Posterior cingulate gyrus (tissue), 11 donors: ENCODE measurements around the gene PPFIA4.

Experiments
- DNase-seq, 10 donors: peaks; one replicate each; pipeline versions ENCODE4 v3.0.0 to v3.0.0-alpha.2; 2020 to 2021; ENCODE audit warnings: mixed read lengths in 3 of 10
- intact Hi-C: fragments of 100-400 bp; cut with DNase I; formaldehyde crosslinking; loops from one replicate; pipeline ENCODE4 v1.15.1; 2023

Gene PPFIA4

GRCh38 chr1:203054642-203055041 is 28.4 kb downstream of the PPFIA4 start:
- intact Hi-C loops = no loop called here
- no peak for DNase-seq

GRCh38 chr1:203055161-203055799 is 29.0 kb downstream of the PPFIA4 start:
- intact Hi-C loops = no loop called here
- DNase-seq = no peak

- DNase-seq = no peak
- intact Hi-C loops = no loop called here
These were observed 29.7 kb downstream of the PPFIA4 start for GRCh38 chr1:203056012-203056411.

GRCh38 chr1:203056516-203056915 is 30.2 kb downstream of the PPFIA4 start:
- intact Hi-C loops = no loop called here
- no peak for DNase-seq

GRCh38 chr1:203057911-203058675 is 31.8 kb downstream of the PPFIA4 start:
- intact Hi-C loops = no loop called here
- no peak for DNase-seq

- DNase-seq = no peak
- intact Hi-C loops = no loop called here
These were observed 32.3 kb downstream of the PPFIA4 start for GRCh38 chr1:203058676-203058935.

GRCh38 chr1:203059485-203059884 is 33.2 kb downstream of the PPFIA4 start:
- DNase-seq = no peak
- intact Hi-C loops = no loop called here

GRCh38 chr1:203060115-203060514 is 33.8 kb downstream of the PPFIA4 start:
- intact Hi-C loops = loop anchor here (5.0 kb wide), 1 partner anchor 47 kb away; no protein-coding TSS in a partner anchor
- no peak for DNase-seq

GRCh38 chr1:203063287-203063686 is 37.0 kb downstream of the PPFIA4 start:
- DNase-seq = peak in 1 of 10 donors; percentile 61
- intact Hi-C loops = loop anchor here (5.0 kb wide), 1 partner anchor 44 kb away; no protein-coding TSS in a partner anchor

GRCh38 chr1:203065191-203065590 is 38.9 kb downstream of the PPFIA4 start:
- intact Hi-C loops = no loop called here
- DNase-seq = peak in 1 of 10 donors; percentile 32

GRCh38 chr1:203065986-203066385 is 39.7 kb downstream of the PPFIA4 start:
- intact Hi-C loops = no loop called here
- DNase-seq = peak in 1 of 10 donors; percentile 17

GRCh38 chr1:203066965-203067364 is 40.7 kb downstream of the PPFIA4 start:
- intact Hi-C loops = no loop called here
- peak in 1 of 10 donors; percentile 19 for DNase-seq

GRCh38 chr1:203069030-203069747 is 42.9 kb downstream of the PPFIA4 start:
- peak in 2 of 10 donors; percentile 26 to 72 for DNase-seq
- intact Hi-C loops = no loop called here

GRCh38 chr1:203072002-203072602 is 45.8 kb downstream of the PPFIA4 start:
- peak in 2 of 10 donors; percentile 42 to 79 for DNase-seq
- intact Hi-C loops = no loop called here

- intact Hi-C loops = no loop called here
- peak in 1 of 10 donors; percentile 3 for DNase-seq
These were observed 46.6 kb downstream of the PPFIA4 start for GRCh38 chr1:203072911-203073310.

GRCh38 chr1:203073469-203073868 is 47.2 kb downstream of the PPFIA4 start:
- intact Hi-C loops = no loop called here
- peak in 1 of 10 donors; percentile 2 for DNase-seq

GRCh38 chr1:203074610-203075009 is 48.3 kb downstream of the PPFIA4 start:
- DNase-seq = no peak
- intact Hi-C loops = loop anchor here (5.0 kb wide), 1 partner anchor 48 kb away; no protein-coding TSS in a partner anchor

GRCh38 chr1:203075236-203076030 is 49.1 kb downstream of the PPFIA4 start:
- DNase-seq = no peak
- intact Hi-C loops = loop anchor here (5.0 kb wide), 1 partner anchor 47 kb away; no protein-coding TSS in a partner anchor

GRCh38 chr1:203076031-203076511 is 49.8 kb downstream of the PPFIA4 start:
- intact Hi-C loops = loop anchor here (5.0 kb wide), 1 partner anchor 46 kb away; no protein-coding TSS in a partner anchor
- DNase-seq = peak in 1 of 10 donors; percentile 78

GRCh38 chr1:203077367-203077766 is 51.1 kb downstream of the PPFIA4 start:
- intact Hi-C loops = loop anchor here (5.0 kb wide), 1 partner anchor 45 kb away; no protein-coding TSS in a partner anchor
- DNase-seq = peak in 1 of 10 donors; percentile 16
